Hypothalamus (tissue), 51 donors: ENCODE results near the gene KRI1.

Source experiments
- DNase-seq, 51 donors: peaks; one replicate each; lab custom pipeline; 2025; lab: John Stamatoyannopoulos, UW

The KRI1 gene

DNA sequence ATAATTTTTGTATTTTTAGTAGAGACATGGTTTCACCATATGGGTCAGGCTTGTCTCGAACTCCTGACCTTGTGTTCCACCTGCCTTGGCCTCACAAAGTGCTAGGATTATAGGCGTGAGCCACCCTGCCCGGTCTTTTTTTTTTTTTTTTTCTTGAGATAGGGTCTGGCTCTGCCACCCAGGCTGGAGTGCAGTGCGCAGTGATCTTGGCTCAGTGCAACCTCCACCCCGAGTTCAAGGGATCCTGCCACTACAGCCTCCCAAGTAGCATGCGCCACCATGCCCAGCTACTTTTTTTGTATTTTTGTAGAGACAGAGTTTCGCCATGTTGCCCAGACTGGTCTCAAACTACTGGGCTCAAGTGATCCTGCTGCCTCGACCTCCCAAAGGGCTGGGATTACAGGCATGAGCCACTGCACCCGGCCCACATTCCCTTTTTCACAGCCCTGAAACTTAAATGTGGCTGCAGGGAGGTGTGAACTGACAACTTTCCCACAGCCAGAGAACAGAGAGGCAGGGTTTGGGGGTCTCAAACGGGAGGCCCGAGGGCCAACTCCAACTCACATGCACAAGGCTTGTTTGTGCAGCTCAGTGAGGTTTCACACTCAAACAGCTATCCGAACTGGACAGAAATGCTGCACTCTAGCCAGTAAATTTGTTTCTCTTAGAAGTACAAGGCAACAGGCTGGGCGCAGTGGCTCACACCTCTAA is 44.2 kb downstream of the KRI1 start:
- DNase-seq: no peak

- no peak for DNase-seq
These were observed 45.0 kb downstream of the KRI1 start for GRCh38 chr19:10520652-10521318.

DNA sequence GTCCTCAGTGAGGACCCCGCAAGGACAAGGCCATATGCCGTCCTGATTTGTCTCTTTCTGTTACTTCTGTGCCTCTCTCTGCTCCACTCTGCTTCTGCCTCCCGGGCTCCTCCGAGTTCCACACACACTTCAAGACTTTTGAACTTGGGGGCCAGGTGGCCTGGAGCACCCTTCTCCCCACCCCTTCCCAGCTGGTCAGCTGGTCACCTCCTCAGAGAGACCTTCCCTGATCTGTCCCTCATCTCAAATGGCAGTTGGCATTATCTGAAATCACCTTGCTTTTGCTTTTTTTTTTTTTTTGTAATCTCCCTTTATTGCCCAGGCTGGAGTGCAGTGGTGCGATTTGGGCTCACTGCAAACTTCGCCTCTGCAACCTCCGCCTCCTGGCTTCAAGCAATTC is 46.4 kb downstream of the KRI1 start:
- DNase-seq: no peak

- DNase-seq: peak in 18 of 51 donors; percentile 9 to 49 (median 22)
These were observed 47.1 kb downstream of the KRI1 start for GRCh38 chr19:10518444-10519361.

DNA sequence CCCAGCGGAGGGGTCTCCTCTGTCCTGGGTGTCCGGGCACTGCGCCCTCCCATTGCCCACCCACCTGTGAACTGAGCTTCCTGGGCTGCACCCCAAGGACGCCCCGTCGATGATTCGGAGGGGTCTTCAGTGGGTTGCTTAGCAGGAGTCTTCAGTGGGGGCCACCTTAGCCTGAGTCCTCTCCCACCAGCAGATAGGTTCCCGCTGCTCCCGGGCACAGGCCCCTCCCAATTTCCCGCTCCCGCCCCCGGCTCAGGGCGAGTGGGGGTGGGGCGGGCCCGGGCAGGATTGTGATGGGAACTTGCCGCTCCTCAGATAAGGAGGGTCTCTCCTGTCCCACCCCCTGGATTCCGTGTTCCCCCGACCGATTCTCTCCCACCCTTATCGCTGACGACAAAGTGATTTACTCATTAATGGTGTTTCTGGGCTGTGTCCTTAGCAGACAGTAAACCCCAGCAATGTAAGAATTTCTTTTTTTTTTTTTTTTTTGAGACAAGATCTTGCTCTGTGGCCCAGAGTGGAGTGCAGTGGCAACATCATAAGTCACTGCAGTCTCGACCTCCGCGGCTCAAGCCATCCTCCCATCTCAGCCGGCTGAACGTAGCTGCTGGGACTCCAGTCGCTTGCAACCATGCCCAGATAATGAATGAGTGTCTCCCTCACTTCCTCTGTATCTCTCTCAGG is 47.9 kb downstream of the KRI1 start:
- peak in 33 of 51 donors; percentile 8 to 90 (median 60) for DNase-seq

GRCh38 chr19:10517361-10517759 is 48.5 kb downstream of the KRI1 start, which contains the start of gene S1PR5:
Gene S1PR5 (minus strand): TSS chr19:10517447. CDS start chr19:10515011, 2,436 bp downstream.
- peak in 47 of 51 donors; percentile 11 to 94 (median 75) for DNase-seq

DNA sequence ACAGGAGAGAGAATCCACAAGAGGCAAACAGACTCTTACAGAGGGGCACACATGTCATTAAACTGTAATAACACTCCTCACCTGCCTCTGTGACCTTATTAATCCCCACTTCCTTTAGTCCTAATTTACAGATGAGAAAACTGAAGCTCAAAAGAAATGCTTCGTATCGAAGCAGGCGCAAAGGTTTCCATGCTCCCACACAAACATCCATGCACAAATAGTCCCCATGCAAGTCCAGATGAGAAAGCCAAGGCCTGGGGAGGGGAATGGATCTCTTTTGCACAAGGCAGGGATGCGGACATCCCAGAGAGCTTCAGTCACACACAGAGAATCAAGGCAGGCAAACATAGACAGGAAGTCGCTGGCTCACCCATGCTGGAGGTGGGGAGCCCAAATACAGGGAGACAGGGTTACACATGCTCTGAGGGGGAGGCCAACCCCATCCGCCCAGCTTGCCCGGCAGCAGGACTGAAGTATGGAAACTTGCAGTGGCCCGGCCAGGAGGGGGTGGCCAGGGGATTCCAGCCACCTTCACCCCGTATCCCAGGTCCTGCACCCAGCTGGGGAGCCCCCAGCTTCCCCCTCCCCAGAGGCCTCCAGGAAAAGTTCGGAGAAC is 49.0 kb downstream of the KRI1 start:
- DNase-seq: peak in 4 of 51 donors; percentile 29 to 60 (median 50)

DNA sequence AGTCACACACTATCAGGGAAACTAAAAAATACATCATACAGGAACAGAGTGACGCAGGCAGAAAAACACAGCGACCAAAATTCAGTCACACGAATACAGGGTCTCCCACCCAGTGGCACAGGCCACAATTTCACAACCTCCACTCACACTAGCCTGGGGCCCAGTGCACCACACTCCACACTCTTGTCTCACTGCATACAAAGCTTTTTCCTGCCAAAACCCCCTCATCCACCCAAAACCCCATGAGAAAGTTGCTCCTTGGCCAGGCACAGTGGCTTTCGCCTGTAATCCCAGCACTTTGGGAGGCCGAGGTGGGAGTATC is 49.8 kb downstream of the KRI1 start:
- no peak for DNase-seq

GRCh38 chr19:10514211-10515145 is 51.3 kb downstream of the KRI1 start:
- DNase-seq: peak in 4 of 51 donors; percentile 17 to 39 (median 22)

- DNase-seq: no peak
These were observed 52.6 kb downstream of the KRI1 start for GRCh38 chr19:10513223-10513622.

DNA sequence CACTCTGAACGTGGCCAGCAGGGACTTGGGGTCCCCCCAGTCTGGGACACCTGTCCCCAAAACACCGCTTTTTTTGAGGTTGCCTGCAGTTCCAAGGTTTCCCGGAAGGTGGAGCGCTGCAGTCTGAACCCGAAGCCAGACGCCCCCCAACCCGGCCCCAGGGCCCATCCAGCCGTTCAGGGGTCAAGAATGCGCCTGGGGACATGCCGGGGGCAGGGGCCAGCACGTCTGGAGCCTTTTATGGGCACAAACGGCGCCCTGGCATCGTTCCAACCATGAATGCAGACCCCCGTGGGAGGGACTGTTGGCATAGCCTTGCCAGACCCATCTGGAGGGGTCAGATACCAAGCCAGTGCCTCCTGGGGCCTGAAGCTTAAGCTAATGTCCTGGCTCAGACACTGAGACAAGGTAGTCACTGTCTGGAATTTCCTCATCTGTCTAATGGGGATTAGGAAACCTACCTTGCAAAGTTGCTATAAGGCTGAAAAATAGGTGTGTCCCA is 55.5 kb downstream of the KRI1 start:
- peak in 6 of 51 donors; percentile 3 to 24 (median 8) for DNase-seq

- DNase-seq: no peak
These were observed 57.1 kb downstream of the KRI1 start for GRCh38 chr19:10508707-10509106.

- DNase-seq: no peak
These were observed 57.8 kb downstream of the KRI1 start for GRCh38 chr19:10508036-10508435.

GRCh38 chr19:10505583-10506229 is 60.1 kb downstream of the KRI1 start:
- DNase-seq: peak in 36 of 51 donors; percentile 1 to 76 (median 36)
